A673 (cell line): ENCODE data around the gene TBX19.

Source experiments
- EZH2 ChIP-seq: fragments of 200-600 bp; sonication (generic); IDR thresholded peaks from 2 replicates; pipeline ENCODE4 v1.6.1; 2017; ENCODE audit warnings: borderline replicate concordance, low read depth, mild to moderate bottlenecking, mixed read lengths, antibody characterized with exemption, low read length; ENCODE audit not compliant: poor library complexity, severe bottlenecking
- TF ChIP-seq, protein P1 (sequence below): fragments of 300-800, 200-600 bp; sonication (generic); conservative IDR thresholded peaks from 2 replicates; pipeline ENCODE4 v1.5.1; 2017; ENCODE audit warnings: low read depth, mild to moderate bottlenecking, antibody characterized with exemption, low read length, moderate library complexity, mixed read lengths

DNA sequence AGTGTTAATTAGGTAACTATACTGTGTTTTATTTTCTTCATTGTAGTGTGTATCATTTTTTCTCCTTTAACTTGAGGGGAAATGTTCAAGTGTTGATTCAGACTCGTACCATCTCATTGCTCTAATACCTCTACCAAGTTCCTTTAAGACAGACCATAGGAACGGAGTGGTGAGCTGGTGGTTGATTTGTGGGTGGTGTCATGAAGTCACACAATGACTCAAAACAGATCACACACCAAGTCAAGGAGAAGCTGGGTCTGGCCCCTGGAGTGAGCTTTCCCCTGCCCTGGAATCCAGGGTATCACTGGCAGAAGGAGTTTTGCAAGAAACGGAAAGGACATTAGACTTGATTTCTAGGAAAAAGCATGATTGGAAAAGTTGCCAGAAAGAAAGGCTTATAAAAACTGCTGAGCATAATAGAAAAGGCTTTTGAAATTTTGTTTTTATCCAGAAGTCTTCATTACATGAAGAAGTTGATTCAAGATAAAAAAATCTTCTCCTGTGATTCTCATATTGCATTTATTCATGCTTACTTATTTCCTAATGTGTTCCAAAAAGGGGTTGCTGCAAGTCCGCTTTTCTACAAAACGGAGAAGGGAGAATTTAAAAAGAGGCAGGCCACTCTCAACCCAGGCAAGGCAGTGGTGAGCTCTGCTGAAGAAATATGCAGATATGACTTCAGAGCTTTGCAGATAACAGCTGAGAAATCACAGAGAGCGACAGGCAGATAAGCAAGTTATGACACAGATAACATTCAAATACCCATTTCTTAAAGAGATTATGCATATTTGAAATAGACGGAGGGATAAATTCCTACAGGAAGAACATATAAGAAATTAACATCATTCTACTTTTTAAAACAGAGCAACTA, 79.7 kb downstream of the TBX19 start:
- TF ChIP-seq, protein P1, sequence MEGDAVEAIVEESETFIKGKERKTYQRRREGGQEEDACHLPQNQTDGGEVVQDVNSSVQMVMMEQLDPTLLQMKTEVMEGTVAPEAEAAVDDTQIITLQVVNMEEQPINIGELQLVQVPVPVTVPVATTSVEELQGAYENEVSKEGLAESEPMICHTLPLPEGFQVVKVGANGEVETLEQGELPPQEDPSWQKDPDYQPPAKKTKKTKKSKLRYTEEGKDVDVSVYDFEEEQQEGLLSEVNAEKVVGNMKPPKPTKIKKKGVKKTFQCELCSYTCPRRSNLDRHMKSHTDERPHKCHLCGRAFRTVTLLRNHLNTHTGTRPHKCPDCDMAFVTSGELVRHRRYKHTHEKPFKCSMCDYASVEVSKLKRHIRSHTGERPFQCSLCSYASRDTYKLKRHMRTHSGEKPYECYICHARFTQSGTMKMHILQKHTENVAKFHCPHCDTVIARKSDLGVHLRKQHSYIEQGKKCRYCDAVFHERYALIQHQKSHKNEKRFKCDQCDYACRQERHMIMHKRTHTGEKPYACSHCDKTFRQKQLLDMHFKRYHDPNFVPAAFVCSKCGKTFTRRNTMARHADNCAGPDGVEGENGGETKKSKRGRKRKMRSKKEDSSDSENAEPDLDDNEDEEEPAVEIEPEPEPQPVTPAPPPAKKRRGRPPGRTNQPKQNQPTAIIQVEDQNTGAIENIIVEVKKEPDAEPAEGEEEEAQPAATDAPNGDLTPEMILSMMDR: no peak
- TF ChIP-seq EZH2: no peak
